C4-2B (cell line): ENCODE data around the gene KCNIP1.

ENCODE experiments used
- CTCF ChIP-seq: fragments of 450-650 bp; conservative IDR thresholded peaks from 2 replicates; pipeline ENCODE4 v1.5.1; 2017; ENCODE audit warnings: mild to moderate bottlenecking
- ZFX ChIP-seq: fragments of 450-650 bp; IDR thresholded peaks from 2 replicates; pipeline ENCODE4 v1.6.1; 2017

GRCh38 chr5:170551622-170552021 lies 47.8 kb downstream of the KCNIP1 start:
- TF ChIP-seq CTCF (no peak), ZFX (no peak)
